ENCODE data around the gene SNTG2. TPM values are rescaled to one million over a fixed set of nuclear protein-coding genes. Genes with fewer than 3 reads are reported as not detected.

The SNTG2 gene
- total RNA-seq, 6 experiments from 2014 or later = not detected

GRCh38 chr2:979069-979928, 28.6 kb downstream of the SNTG2 start:
- no peak for ATAC-seq
- no peak for DNase-seq
- 23% methylated on average over 4 of the region's 8 CpGs for WGBS (ENCODE audit: insufficient coverage, low coverage, low lambda C conversion rate, missing lambda C conversion rate)
- H3K9me3 ChIP-seq = no peaks in the 10 kb centered on the region
- no peak overlapping the region for H3K4me3 ChIP-seq
- H3K27me3 ChIP-seq = no peaks in the 10 kb centered on the region
- no peaks in the 10 kb centered on the region for H3K36me3 ChIP-seq
- TF ChIP-seq CTCF (IDR thresholded peaks at IDR 0.05) (no peak), POLR2A (IDR thresholded peaks at IDR 0.05) (no peak)
- intact Hi-C loops (cut with DNase I) = no loop called here
- no peaks in the 10 kb centered on the region for H3K4me1 ChIP-seq
- no peak overlapping the region for H3K27ac ChIP-seq

- H3K4me1 ChIP-seq = no peaks in the 10 kb centered on the region
- TF ChIP-seq POLR2A (IDR thresholded peaks at IDR 0.05) = no peak
- TF ChIP-seq CTCF (IDR thresholded peaks at IDR 0.05) = no peak
- 30% methylated on average over 4 of the region's 4 CpGs for WGBS (ENCODE audit: insufficient coverage, low coverage, low lambda C conversion rate, missing lambda C conversion rate)
- intact Hi-C loops (cut with DNase I) = no loop called here
- ATAC-seq = no peak
- H3K9me3 ChIP-seq = no peaks in the 10 kb centered on the region
- H3K27me3 ChIP-seq = no peaks in the 10 kb centered on the region
- no peak overlapping the region for H3K4me3 ChIP-seq
- H3K27ac ChIP-seq = no peak overlapping the region
- H3K36me3 ChIP-seq = no peaks in the 10 kb centered on the region
- no peak for DNase-seq
Observed at GRCh38 chr2:980176-980575, 29.5 kb downstream of the SNTG2 start.

GRCh38 chr2:981258-981657, 30.6 kb downstream of the SNTG2 start:
- ATAC-seq = no peak
- Histone ChIP-seq H3K9me3 (no peaks in the 10 kb centered on the region), H3K4me1 (no peaks in the 10 kb centered on the region), H3K4me3 (no peak overlapping the region), H3K27me3 (no peaks in the 10 kb centered on the region), H3K36me3 (no peaks in the 10 kb centered on the region), H3K27ac (no peak overlapping the region)
- no peak for DNase-seq
- TF ChIP-seq CTCF (IDR thresholded peaks at IDR 0.05) (no peak), POLR2A (IDR thresholded peaks at IDR 0.05) (no peak)
- WGBS (ENCODE audit: insufficient coverage, low coverage, low lambda C conversion rate, missing lambda C conversion rate) = 22% methylated on average over 1 of the region's 3 CpGs
- intact Hi-C loops (cut with DNase I) = no loop called here

GRCh38 chr2:981759-982158, 31.1 kb downstream of the SNTG2 start:
- no peaks in the 10 kb centered on the region for H3K4me1 ChIP-seq
- H3K4me3 ChIP-seq = no peak overlapping the region
- no peak for TF ChIP-seq POLR2A (IDR thresholded peaks at IDR 0.05)
- no peak for TF ChIP-seq CTCF (IDR thresholded peaks at IDR 0.05)
- H3K27ac ChIP-seq = no peak overlapping the region
- H3K9me3 ChIP-seq = no peaks in the 10 kb centered on the region
- DNase-seq = no peak
- WGBS (ENCODE audit: insufficient coverage, low coverage, low lambda C conversion rate, missing lambda C conversion rate) = 25% methylated on average over 1 of the region's 4 CpGs
- no peaks in the 10 kb centered on the region for H3K27me3 ChIP-seq
- H3K36me3 ChIP-seq = no peaks in the 10 kb centered on the region
- intact Hi-C loops (cut with DNase I) = no loop called here
- ATAC-seq = no peak
